Fibroblast of mammary gland (primary cell): ENCODE results near the gene LRRC61.

ENCODE experiments used
- DNase-seq: peaks from one replicate; pipeline ENCODE4 v3.0.0-alpha.2; 2010; ENCODE audit warnings: low read depth
- H3K4me3 ChIP-seq: 2 replicates; pipeline ENCODE4 v1.5.1; 2011; ENCODE audit warnings: low read depth, mild to moderate bottlenecking, low read length, moderate library complexity; ENCODE audit not compliant: control insufficient read depth
- CTCF ChIP-seq: conservative IDR thresholded peaks from 2 replicates; pipeline ENCODE4 v1.5.1; 2011; ENCODE audit warnings: low read depth, low read length, inconsistent platforms; ENCODE audit not compliant: control insufficient read depth, insufficient read depth

Gene LRRC61

DNA sequence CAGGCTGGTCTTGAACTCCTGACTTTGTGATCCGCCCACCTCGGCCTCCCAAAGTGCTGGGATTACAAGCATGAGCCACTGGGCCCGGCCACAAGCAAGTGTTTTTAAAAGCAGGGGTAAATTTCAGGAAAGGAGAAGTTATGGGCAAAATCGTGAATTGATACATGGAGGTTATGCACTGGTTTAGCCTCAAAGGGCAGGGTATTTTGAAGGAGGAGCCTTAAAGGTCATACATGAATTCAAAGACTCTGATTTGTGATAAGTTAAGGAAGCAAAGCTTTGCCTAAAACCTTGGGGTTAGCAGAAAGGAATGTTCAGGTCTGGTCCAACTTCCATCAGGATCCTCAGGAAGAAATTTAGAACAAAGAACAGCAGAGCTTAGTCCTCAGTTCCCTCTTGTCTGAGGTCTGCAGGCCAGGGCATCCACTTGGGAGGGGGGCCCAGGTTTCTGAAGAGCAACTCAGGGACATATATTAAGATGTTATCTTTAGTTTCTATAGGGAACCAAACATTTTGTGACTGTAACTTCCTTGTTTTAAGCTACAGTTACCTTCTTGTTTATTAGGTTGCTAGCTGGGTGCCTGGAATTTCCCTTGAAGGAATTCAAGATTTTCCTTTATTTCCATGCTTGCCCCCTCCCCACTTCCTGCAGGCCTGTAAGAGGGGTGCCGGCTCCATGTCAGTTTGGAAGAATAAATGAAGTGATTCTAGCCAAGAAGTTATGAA, 42.7 kb downstream of the LRRC61 start:
- TF ChIP-seq CTCF = no peak
- H3K4me3 ChIP-seq = no peak overlapping the region
- no peak for DNase-seq

DNA sequence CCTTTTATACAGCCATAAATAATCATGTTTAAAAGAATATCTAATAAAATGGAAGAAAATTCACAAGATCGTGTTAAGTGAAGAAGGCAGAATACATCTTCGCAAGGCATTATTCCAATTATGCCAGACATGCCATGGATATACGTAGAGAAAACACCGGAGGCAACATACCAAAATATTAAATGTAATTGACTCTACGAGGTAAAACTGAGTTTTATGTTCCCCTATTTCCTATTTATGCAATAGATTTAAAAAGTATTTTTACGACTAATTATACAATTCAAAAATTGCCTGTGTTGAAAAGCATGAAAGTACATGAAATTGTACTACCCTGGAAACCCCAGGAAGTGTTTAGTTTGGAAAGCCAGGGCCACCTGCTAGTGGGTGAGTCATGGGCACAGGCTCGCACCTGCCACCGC, 44.5 kb downstream of the LRRC61 start:
- DNase-seq = peak; percentile 36
- H3K4me3 ChIP-seq = peak overlapping the region; percentile 86
- TF ChIP-seq CTCF = no peak

GRCh38 chr7:150368096-150368883, 45.1 kb downstream of the LRRC61 start, which contains the start of gene REPIN1:
REPIN1 (plus strand) TSS chr7:150368822; CDS start chr7:150369712, 890 bp downstream.
- no peak for TF ChIP-seq CTCF
- peak; percentile 75 for DNase-seq
- peak within 1 kb of the TSS; percentile 86 for H3K4me3 ChIP-seq

- TF ChIP-seq CTCF = no peak
- peak; percentile 51 for DNase-seq
- peak overlapping the region; percentile 86 for H3K4me3 ChIP-seq
Measured at GRCh38 chr7:150368884-150369747, 46.0 kb downstream of the LRRC61 start.

GRCh38 chr7:150369748-150370501, 46.8 kb downstream of the LRRC61 start:
- peak overlapping the region; percentile 86 for H3K4me3 ChIP-seq
- no peak for DNase-seq
- no peak for TF ChIP-seq CTCF
